ENCODE results near the gene BCAS3. TPM values are rescaled to one million over a fixed set of nuclear protein-coding genes. Genes with fewer than 3 reads are reported as not detected.
"Not testable (repeated sequence)": the region's sequence is repeated elsewhere in the genome, so short reads cannot be mapped to it uniquely, and the experiment has no call there.

BCAS3 gene
- total RNA-seq, 2 donors from 2014 or later: 44.1 to 71.5 TPM

GRCh38 chr17:60874772-60875171 lies 197.1 kb downstream of the BCAS3 start:
- no peaks in the 10 kb centered on the region for H3K9me3 ChIP-seq
- no peaks in the 10 kb centered on the region for H3K4me1 ChIP-seq
- TF ChIP-seq CTCF (IDR thresholded peaks at IDR 0.05) (no peak), POLR2A (IDR thresholded peaks at IDR 0.05) (no peak)
- no peak for ATAC-seq
- H3K27me3 ChIP-seq: no peaks in the 10 kb centered on the region
- H3K36me3 ChIP-seq (replicated peaks in 1 of 2; ENCODE audit: insufficient read depth in 1 of 2, low read depth in 2 of 2): no peaks in the 10 kb centered on the region
- no peak for DNase-seq
- intact Hi-C loops (cut with DNase I): no loop called here
- WGBS, 2 donors: 88 to 91% methylated on average over 2 of the region's 2 CpGs
- H3K27ac ChIP-seq: no peak overlapping the region
- H3K4me3 ChIP-seq: no peak overlapping the region

- H3K9me3 ChIP-seq; intact Hi-C loops (cut with DNase I); ATAC-seq; H3K36me3 ChIP-seq (replicated peaks in 1 of 2; ENCODE audit: insufficient read depth in 1 of 2, low read depth in 2 of 2); H3K27me3 ChIP-seq; H3K4me1 ChIP-seq; DNase-seq; H3K4me3 ChIP-seq: not testable (repeated sequence)
- 42 to 56% methylated on average over 14 to 19 of the region's 39 CpGs for WGBS, 2 donors
- peak overlapping the region in 2 of 4 donors; percentile 5 to 57 for H3K27ac ChIP-seq
- TF ChIP-seq POLR2A (IDR thresholded peaks at IDR 0.05): peak in 1 of 3 donors; percentile 42
Observed at GRCh38 chr17:60886731-60887613, 209.3 kb downstream of the BCAS3 start.

- H3K36me3 ChIP-seq (replicated peaks in 1 of 2; ENCODE audit: insufficient read depth in 1 of 2, low read depth in 2 of 2): no peaks in the 10 kb centered on the region
- H3K4me3 ChIP-seq: no peak overlapping the region
- ATAC-seq (no peak), DNase-seq (no peak)
- no peaks in the 10 kb centered on the region for H3K9me3 ChIP-seq
- no peaks in the 10 kb centered on the region for H3K4me1 ChIP-seq
- TF ChIP-seq CTCF (IDR thresholded peaks at IDR 0.05) (no peak), POLR2A (IDR thresholded peaks at IDR 0.05) (no peak)
- no peaks in the 10 kb centered on the region for H3K27me3 ChIP-seq
- peak overlapping the region in 2 of 4 donors; percentile 5 to 57 for H3K27ac ChIP-seq
- intact Hi-C loops (cut with DNase I): no loop called here
Observed at GRCh38 chr17:60887614-60888028, 210.0 kb downstream of the BCAS3 start.

GRCh38 chr17:60888812-60889709 lies 211.4 kb downstream of the BCAS3 start:
- no peak for ATAC-seq
- Histone ChIP-seq H3K9me3 (no peaks in the 10 kb centered on the region), H3K27ac (no peak overlapping the region), H3K36me3 (replicated peaks in 1 of 2; ENCODE audit: insufficient read depth in 1 of 2, low read depth in 2 of 2) (no peaks in the 10 kb centered on the region), H3K27me3 (no peaks in the 10 kb centered on the region), H3K4me1 (no peaks in the 10 kb centered on the region), H3K4me3 (no peak overlapping the region)
- DNase-seq: no peak
- intact Hi-C loops (cut with DNase I): no loop called here
- 84 to 91% methylated on average over 5 of the region's 5 CpGs for WGBS, 2 donors
- TF ChIP-seq POLR2A (IDR thresholded peaks at IDR 0.05) (no peak), CTCF (IDR thresholded peaks at IDR 0.05) (no peak)

GRCh38 chr17:60891149-60891548 lies 213.5 kb downstream of the BCAS3 start:
- Histone ChIP-seq H3K4me3 (no peak overlapping the region), H3K36me3 (replicated peaks in 1 of 2; ENCODE audit: insufficient read depth in 1 of 2, low read depth in 2 of 2) (no peaks in the 10 kb centered on the region), H3K4me1 (no peaks in the 10 kb centered on the region), H3K9me3 (no peaks in the 10 kb centered on the region), H3K27me3 (no peaks in the 10 kb centered on the region), H3K27ac (no peak overlapping the region)
- TF ChIP-seq CTCF (IDR thresholded peaks at IDR 0.05) (no peak), POLR2A (IDR thresholded peaks at IDR 0.05) (no peak)
- 91 to 96% methylated on average over 2 of the region's 2 CpGs for WGBS, 2 donors
- intact Hi-C loops (cut with DNase I): no loop called here
- ATAC-seq (no peak), DNase-seq (no peak)

Data from body of pancreas (tissue), 4 donors.